AG20443 (cell line): ENCODE data around the gene WWOX.

ENCODE experiments used
- DNase-seq: peaks from one replicate; pipeline ENCODE4 v3.0.0; 2012; ENCODE audit warnings: low spot score, mixed read lengths

WWOX gene

GRCh38 chr16:78227855-78228254 is 128.4 kb downstream of the WWOX start:
- no peak for DNase-seq

DNA sequence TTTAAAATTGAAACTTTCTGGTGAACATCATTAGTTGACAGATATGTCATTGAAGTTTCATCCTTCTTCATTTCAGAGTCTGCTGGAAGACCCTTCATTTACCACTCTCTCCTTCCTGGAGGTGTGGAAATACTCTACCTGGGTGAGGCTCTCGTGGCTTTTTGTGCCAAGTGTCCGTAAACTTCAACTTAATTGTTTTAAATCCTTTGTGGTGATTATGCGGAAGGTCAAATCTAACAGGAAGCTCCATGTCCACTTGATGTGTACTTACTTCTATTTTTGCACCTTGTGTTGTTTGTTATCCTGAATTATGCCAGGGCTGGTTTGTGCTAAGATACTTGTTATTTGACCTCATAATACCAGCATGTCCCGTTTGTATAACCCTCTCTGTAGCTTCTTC is 129.2 kb downstream of the WWOX start:
- DNase-seq = no peak

DNA sequence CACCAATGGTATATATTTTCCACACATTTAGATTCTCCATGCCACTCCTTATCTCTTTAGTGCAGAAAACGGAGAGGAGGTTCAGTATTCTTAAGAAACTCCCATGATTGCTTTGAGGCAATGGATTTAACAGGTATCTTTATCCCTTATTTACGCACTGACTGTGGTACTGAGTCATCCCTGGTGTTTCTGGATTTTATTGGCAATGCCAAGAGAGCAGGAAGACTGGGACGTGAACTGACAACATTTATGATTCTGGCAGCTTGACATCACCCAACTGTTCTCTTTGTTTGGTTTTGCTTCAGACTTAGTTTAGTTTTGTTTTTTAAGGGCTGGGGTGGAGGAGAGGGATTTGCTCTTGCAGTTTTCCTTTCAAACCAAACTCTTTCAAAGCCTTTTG is 131.4 kb downstream of the WWOX start:
- DNase-seq = no peak

DNA sequence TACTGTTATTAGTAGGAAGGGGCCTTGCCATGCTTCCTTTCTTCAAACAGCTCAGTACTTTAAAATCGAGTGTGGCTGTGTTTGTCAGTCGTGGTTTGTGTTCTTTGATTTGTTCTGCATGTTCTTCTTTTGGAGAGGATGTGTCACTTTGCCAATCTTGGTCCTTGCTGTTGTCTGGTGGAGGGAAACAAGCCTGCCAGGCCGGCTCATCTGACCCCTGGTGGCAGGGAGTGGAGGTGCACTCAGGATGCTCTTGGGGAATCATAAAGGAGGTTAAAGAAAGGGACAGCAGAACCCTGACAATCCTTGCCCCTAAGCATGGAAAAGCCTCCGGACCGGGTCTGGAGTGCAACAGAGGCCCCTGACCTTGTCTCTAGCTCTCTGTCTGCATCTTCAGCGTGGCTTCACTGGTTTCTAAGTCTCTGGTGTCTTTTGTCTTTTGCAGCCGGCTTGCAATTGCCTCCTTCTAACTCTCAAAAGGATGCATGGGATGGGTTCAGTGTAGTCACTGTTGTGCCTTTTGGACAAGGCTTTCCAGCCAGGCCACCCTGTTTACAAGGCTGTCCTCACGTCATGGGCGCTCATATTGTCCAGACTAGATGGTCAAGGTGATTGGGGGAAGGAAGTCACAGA is 135.8 kb downstream of the WWOX start:
- peak; percentile 88 for DNase-seq

DNA sequence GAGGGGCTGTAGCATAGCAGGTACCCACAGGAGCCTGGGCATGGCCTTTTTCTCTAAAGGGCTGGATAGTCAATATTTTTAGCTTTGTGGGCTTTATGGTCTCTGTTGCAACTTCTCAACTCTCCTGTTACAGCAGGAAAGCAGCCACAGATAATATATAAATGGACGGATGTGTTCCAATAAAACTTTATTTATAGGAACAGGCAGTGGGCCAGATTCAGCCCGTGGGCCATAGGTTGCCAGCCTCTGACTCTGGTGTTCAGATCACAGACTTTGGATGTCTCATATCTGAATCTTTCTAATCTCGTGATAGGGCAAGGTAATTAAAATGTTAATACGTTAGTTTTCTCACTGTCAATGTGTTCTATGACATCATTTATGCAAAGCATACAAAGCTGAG is 136.4 kb downstream of the WWOX start:
- DNase-seq = no peak

- no peak for DNase-seq
Observed at GRCh38 chr16:78237841-78238240, 138.4 kb downstream of the WWOX start.

GRCh38 chr16:78240459-78241222 is 141.2 kb downstream of the WWOX start:
- no peak for DNase-seq

- no peak for DNase-seq
Observed at GRCh38 chr16:78242239-78242630, 142.8 kb downstream of the WWOX start.

DNA sequence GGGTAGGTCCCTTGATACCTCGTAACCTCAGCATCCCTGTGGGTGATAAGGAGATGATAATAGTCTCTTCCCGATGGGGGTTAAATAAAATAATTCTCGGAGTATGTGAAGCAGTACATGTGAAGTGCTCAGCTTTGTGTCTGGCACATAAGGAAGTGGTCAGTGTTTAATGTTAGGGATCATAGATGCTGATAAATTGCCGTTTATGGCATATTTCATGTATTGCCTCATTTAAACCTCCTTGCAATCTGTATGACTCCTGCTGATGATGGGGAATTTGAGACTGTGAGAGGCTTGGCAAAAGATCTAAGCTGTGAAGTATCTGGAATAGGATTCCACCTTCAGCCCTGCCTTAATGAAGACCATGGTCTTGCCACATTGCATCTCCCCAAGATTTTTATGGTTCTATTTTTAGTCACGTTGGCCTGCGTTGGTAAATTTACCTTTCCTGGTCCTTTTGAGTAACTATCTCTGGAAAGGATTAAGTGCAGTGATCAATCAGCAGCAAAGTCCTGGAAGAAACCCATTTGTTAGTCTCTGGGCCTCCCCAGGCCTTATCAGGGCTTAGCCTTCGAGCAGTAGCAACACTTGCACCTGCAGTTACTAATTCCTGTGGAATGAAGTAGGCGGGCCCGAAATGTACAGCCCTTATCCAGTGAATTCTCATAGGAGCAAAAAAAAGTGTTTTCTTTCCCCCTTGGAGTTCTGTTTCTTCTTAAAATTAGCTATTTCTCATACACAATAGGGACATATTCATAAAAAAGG is 144.9 kb downstream of the WWOX start:
- DNase-seq = no peak

- no peak for DNase-seq
Observed at GRCh38 chr16:78246559-78246958, 147.1 kb downstream of the WWOX start.

GRCh38 chr16:78249056-78249455 is 149.6 kb downstream of the WWOX start:
- no peak for DNase-seq

- DNase-seq = no peak
Observed at GRCh38 chr16:78249832-78250231, 150.4 kb downstream of the WWOX start.

GRCh38 chr16:78251115-78251514 is 151.7 kb downstream of the WWOX start:
- no peak for DNase-seq

DNA sequence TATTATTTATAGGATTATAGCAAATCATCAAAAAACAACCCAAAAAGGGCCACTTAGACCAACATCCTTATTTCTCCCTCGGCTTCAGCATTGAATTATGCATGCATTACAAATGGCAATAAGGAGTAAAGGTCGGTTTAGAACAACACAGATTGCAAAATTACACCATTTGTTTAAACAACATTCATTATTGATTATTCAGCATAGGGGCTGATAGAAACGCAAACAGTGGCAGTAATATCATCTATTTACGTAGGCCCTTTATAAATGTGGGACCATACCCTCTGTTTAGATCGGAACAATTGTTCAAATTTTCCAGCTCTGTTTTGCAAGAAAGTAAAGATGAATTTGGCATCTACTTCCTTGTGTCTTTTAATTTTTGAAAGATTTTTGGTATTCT is 153.3 kb downstream of the WWOX start:
- no peak for DNase-seq

DNA sequence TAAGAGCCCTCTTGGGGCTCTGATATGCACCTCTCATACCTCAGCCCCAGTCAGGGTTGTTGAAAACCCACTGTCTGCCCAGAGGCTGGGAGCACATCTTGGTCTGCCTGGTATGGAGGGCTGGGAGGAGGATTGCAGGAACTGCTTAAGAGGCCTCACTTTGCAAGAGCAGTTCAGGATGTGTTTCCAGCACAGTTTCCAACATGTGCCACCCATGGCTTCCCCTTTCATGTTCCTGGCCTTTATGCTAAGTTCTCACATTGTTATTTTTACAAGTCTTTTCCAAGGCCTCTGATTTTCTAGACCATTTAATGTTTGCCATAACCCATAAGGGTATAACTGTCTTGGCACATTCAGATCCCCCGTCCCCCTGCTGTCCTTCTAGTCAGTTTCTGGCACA is 155.4 kb downstream of the WWOX start:
- DNase-seq = no peak

DNA sequence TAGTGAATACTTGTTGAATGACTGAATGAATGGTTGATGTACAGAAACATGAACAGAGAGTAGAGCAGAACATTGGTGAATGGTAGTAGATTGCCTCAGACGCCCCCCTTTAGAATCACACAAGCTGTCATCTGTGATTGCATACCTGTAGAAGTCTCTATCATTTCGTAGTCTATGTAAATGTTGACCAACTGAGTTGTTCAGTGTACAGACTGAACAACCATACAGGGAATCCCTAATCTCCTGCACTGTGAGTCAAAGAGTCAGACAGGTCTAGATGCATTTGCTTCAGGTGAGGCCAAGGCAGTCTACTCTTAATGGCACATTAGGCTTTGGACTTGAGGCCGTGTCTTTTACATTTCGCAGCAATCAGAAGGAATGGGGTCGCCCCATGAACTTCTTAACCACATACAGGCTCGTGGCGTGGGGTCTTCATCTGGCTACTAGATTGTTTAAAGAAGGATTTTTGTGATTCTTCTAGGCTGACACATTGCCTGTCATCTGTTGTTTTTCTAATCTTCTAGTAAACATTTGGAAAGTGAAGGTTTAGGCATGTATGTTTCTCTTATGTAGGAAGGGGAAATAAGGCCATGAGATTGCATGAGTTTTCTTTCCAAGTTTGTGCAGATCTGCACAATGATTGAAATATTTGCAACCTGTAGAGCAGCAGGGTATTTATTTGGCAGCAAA is 157.4 kb downstream of the WWOX start:
- no peak for DNase-seq

- no peak for DNase-seq
Observed at GRCh38 chr16:78257376-78257728, 157.9 kb downstream of the WWOX start.

GRCh38 chr16:78258375-78259065 is 159.1 kb downstream of the WWOX start:
- no peak for DNase-seq

DNA sequence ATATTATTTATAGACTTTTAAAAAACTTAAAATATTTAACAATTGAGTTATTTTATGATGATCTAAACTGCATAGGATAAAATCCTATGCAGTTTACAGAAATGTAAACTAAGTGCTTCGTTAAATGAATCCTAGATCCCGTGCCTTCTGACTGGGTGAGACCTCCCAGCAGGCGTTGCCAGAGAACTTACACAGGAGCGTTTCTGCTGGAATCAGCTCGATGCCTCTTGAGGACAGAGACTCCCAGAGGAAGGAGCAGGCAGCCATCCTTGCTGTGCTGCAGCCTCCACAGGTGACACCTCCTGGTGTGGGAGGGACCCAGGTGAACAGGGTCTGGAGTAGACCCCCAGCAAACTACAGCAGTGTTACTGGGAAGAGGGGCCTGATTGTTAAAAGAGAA is 160.4 kb downstream of the WWOX start:
- DNase-seq = no peak

- no peak for DNase-seq
Observed at GRCh38 chr16:78264642-78265041, 165.2 kb downstream of the WWOX start.

GRCh38 chr16:78269256-78269655 is 169.8 kb downstream of the WWOX start:
- no peak for DNase-seq

DNA sequence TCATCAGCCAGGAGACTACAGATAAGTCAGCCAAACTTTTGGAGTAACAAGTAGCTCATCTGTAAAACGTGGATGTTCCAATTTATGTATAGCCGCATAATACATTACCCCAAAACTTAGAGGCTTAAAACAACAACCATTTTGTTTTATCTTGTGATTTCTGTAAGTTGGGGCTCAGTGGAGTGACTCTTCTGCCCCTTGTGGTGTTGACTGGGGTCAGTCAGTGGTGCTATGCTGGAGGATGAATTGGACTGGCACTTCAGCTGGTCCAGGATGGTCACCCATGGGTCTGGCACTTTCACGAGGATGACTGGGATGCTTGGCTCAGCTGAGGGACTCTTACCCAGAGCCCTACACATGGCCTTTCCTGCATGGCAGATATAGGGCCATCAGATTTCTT is 172.5 kb downstream of the WWOX start:
- no peak for DNase-seq
